CD4-positive, alpha-beta T cell treated with Interleukin-4 for 4 hours (primary cell): ENCODE results near the gene ANO3.

Experiments used
- DNase-seq: peaks from one replicate; pipeline ENCODE4 v3.0.0-alpha.2; 2020

ANO3 gene

DNA sequence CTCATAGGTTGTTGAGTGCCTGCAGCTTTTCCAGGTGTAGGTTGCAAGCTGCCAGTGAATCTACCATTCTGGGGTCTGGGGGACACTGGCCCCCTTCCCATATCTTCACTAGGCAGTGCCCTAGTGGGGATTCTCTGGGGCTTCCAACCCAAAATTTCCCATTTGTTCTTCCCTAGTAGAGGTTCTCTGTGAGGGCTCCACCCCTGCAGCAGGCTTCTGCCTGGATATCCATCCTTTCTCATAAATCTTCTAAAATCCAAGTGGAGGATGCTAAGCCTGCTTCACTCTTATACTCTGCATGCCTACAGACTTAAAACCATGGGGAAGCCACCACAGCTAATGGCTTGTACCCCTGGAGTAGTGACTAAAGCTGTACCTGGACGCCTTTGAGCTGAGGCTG, 33.4 kb downstream of the ANO3 start:
- DNase-seq, result no peak

GRCh38 chr11:26377619-26378018, 45.7 kb downstream of the ANO3 start:
- DNase-seq, result no peak

- DNase-seq, result no peak
Observed at GRCh38 chr11:26399336-26399735, 67.4 kb downstream of the ANO3 start.

GRCh38 chr11:26410706-26411366, 78.9 kb downstream of the ANO3 start:
- DNase-seq, result no peak

GRCh38 chr11:26412955-26413354, 81.0 kb downstream of the ANO3 start:
- no peak for DNase-seq

GRCh38 chr11:26418386-26418912, 86.5 kb downstream of the ANO3 start:
- DNase-seq, result no peak

DNA sequence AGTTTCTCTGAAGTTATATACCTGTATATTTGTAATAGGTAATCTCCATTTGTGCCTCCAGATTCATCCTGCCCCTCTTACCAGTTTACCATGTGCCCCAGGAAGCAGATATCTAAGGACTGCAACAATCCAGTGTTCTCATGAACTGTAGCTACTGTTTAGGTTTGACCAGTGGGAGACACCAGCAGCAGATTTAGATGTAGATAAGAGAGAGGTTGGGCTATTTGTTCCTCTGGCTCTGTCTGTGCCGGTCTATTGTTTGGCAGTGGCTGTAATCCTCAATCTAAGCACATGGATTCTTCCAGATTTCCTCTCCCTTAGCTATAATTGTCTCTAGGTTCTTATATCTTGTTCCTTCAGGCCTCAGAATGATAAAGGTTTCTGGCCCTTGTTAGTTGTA, 88.4 kb downstream of the ANO3 start:
- DNase-seq, result no peak

- no peak for DNase-seq
Observed at GRCh38 chr11:26424255-26424654, 92.3 kb downstream of the ANO3 start.

DNA sequence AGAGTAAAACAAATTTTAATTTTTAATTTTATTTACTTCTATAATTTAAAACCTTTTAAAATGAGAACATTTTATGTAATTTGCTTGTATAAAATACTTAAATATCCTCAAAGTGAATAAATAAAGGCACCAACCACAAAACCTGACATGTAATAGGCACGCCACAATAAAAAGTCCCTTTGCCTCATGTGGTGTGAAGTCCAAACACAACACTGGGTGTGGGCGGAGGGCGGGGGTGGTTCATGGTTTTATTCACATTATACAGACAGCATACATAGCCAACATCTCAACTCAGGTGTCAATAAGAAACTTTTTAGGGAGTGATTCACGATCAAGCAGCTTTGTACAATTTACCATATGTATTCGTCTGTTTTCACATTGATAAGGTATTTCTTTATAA, 107.9 kb downstream of the ANO3 start:
- DNase-seq, result no peak

DNA sequence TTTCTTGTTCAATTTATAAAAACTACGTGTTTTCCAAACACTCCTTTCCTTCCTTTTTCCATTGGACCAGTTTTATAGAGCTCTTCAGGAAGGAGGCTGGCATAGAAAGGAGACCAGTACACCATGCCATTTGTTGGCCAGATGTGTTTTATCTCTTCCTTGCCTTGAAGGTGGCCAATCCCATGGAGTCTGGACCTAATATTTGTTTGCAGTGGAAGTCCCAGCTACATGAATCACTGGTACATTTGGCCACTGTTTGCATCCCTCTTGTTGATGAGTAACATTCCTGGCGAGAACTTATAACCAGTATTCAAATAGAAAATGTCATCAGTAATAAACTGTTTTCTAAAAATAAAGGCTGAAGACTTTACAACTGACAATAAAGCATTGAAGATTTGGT, 110.2 kb downstream of the ANO3 start:
- DNase-seq, result no peak

DNA sequence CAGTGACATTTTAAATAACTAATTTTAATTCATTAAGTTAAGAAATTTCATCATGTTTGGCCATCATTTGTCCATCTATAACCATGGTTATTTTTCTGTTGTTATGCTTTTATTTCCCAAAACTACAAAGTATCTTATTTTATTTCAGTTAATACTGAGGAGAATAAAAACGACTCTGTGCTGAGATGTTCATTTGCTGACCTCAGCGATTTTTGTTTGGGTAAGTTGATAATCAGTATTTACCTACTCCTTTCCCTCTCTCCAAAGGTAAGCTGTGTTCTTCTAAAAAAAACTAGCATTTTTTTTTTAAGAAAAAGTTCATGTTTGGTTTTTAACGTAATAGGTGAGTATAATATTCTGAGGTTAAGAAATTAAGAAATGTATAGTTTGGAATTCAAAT, 111.7 kb downstream of the ANO3 start:
- DNase-seq, result no peak

DNA sequence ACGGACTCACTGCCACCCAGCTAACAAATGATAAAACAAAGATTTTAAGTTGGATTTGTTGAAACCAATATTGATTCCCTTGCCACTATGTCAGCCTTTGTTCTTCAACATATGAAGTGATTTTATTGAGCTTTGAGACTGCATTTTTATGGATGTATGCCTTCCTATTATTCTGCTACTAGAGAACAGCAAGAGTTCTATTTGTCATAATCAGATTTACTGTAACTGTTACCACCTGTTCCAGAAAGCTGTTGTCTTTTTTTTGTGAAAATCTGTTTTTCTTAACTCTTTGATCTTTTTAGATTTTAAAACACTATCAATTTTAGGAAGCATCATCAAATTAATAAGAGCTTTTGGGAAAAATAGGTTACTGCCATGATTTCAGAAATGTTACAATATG, 125.7 kb downstream of the ANO3 start:
- no peak for DNase-seq

- no peak for DNase-seq
Observed at GRCh38 chr11:26465274-26465673, 133.3 kb downstream of the ANO3 start.

GRCh38 chr11:26467506-26467905, 135.6 kb downstream of the ANO3 start:
- DNase-seq, result no peak

- DNase-seq, result no peak
Observed at GRCh38 chr11:26470992-26471391, 139.1 kb downstream of the ANO3 start.

GRCh38 chr11:26473216-26474194, 141.6 kb downstream of the ANO3 start:
- no peak for DNase-seq

DNA sequence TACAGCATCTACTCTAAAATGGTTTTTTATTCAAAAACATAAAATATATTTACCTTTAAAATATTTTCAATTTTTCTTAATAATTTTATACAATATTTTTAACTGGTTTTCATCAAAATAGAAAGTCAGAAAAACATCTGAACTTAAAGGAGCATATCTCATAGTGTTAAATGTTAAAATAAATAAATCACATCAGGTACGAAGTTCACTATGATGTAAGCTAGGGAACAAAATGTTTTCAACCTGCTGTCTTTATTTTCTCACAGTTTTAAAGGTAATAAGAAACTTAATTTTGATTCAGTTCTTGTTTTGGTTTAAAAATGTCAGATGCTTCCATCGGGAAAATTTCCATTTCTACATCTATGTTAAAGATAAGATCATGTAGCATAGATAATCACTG, 142.5 kb downstream of the ANO3 start:
- no peak for DNase-seq

DNA sequence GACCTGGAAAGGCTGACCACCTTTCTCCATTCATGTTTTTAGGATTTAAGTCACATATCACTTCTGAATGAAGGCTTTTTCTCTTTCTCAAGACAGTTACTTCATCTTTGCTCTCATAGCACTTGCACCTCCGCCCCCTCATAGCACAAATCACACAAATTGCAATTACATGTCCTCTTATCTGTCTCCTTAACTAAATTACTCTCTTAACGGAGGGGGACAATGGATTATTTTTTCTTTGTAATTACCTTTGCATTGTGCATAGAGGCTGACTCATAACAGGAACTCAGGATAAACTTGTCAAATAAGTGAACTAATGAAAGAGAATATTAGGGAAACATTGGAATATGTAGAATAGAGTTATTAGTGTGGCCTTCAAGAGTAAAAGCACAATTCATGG, 145.5 kb downstream of the ANO3 start:
- no peak for DNase-seq

DNA sequence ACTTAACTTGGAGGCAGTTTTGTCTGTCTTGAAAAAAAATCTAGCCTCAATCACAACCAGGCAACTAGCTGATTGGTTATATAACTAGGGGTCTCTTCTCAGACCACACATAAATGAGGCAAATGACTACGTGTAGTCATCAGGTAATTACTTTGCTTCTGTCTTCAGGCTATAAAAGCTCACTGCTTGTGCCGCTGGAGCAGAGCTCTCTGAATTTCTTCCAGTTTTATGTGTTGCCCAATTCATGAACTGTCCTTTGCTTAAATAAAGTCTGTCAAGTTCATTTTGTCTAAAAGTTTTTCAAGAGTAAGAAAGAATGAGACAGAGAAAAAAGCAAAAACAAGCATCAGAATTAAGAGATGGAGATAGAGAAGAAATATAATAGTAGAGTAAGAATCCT, 146.8 kb downstream of the ANO3 start:
- no peak for DNase-seq

GRCh38 chr11:26480041-26480440, 148.1 kb downstream of the ANO3 start:
- DNase-seq, result no peak

- DNase-seq, result no peak
Observed at GRCh38 chr11:26483108-26483507, 151.2 kb downstream of the ANO3 start.

- no peak for DNase-seq
Observed at GRCh38 chr11:26490546-26490945, 158.6 kb downstream of the ANO3 start.

DNA sequence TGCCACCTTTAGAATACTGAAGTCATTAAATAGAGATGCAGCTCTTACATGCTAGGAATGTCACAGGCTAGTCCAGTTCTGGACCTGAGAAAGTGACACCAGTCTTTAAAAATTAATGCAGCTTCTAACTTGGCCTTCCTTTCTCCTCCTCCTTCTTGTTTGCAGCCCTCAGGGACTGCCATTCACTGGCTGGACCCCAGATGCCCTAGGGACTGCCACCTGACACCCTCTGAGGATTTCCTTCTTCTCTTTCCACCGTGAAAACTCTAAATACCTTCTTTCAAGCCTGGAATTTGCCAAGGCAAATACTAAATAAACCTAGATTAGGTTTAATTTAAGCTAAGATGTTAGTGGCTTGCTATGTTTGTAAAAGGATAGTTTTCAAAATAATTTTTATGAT, 161.7 kb downstream of the ANO3 start:
- DNase-seq, result no peak

- no peak for DNase-seq
Observed at GRCh38 chr11:26507229-26507628, 175.3 kb downstream of the ANO3 start.
